ENCODE measurements around the gene MEI4.

DNA sequence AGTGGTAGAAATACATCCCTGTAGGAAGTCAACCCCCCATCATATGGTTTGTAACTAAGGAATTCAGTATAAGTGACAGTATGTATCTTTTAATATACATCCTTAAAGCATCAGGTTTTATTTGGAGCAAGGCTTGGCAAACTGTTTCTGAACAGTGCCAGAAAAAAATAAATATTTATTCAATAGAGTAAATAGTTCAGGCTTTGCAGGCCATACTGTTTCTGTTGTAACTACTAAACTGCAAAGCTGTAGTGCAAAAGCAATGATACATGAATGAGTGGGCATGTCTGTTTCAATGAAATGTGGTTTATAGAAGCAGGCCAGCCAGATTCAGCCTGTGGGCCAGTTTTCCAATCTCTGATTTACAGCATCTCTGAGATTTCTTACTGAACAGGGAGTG lies 977 bp downstream of the MEI4 start:
- TF ChIP-seq, protein P1, sequence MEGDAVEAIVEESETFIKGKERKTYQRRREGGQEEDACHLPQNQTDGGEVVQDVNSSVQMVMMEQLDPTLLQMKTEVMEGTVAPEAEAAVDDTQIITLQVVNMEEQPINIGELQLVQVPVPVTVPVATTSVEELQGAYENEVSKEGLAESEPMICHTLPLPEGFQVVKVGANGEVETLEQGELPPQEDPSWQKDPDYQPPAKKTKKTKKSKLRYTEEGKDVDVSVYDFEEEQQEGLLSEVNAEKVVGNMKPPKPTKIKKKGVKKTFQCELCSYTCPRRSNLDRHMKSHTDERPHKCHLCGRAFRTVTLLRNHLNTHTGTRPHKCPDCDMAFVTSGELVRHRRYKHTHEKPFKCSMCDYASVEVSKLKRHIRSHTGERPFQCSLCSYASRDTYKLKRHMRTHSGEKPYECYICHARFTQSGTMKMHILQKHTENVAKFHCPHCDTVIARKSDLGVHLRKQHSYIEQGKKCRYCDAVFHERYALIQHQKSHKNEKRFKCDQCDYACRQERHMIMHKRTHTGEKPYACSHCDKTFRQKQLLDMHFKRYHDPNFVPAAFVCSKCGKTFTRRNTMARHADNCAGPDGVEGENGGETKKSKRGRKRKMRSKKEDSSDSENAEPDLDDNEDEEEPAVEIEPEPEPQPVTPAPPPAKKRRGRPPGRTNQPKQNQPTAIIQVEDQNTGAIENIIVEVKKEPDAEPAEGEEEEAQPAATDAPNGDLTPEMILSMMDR (IDR thresholded peaks at IDR 0.05) = no peak
- TF ChIP-seq POLR2A (IDR thresholded peaks at IDR 0.05) = no peak

Data from thyroid gland (tissue), 4 donors.